Measurements from ENCODE around the gene DELE1.

The DELE1 gene

GRCh38 chr5:141989720-141990119 lies 66.0 kb downstream of the DELE1 start:
- DNase-seq (ENCODE audit: low read depth in 4 of 4, low spot score in 1 of 4) = no peak

Data from stimulated activated CD4-positive, alpha-beta T cell treated with anti-CD3 and anti-CD28 coated beads, Interleukin-1b, Interleukin-23, amount 100 ng/mL, for 24 hours (primary cell).